ENCODE measurements around the gene ZNHIT2. TPM values are rescaled to one million over a fixed set of nuclear protein-coding genes. Genes with fewer than 3 reads are reported as not detected.

ZNHIT2 gene
- total and polyA plus RNA-seq, 10 of the 15 experiments (the other 5 are each of a cell fraction or from before 2014, with no cell fraction given): 0.24 to 20.4 (median 15.5) TPM; not detected in 1

DNA sequence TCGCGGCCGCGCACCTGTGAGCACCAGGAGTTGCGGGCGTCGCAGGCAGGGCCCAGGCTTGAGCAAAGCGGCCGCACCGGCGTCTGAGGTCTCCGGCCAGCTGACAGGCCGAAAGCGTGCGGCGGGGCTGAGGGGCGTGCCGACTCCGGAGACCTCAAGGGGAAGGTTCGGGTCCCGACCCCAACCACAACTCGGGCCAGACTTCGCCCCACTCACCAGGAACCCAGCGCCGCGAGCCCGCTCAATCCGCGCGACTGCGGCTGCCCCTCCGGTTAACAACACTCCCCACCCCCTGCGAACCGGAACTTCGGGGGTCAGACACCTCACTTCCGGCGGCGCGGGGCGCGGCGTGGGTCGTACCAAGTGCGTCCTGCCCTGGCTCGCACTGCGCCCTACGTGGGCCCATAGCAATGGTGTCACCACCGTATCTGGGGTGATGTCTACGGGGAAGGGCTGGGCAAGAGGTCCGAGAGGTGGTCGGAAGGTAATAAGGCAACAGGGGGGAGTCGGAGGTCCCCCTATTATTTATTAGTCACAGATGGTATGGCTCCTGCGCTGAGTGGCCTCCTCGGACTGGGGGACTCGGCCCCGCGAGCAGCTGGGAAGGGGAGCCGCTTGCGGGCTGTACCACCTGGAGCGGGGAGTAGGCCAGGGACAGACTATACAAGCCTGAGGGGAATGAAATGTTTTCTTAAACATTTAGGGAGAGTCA, 16.9 kb upstream of the ZNHIT2 start, which contains the start of gene SYVN1 (continued):
- no peak for TF ChIP-seq RAD51 (IDR thresholded peaks at IDR 0.05)
- peak; percentile 56 for TF ChIP-seq SMAD1 (IDR thresholded peaks at IDR 0.05; ENCODE audit: low read depth, partially characterized antibody)
- TF ChIP-seq MTA2 (IDR thresholded peaks at IDR 0.05; ENCODE audit: low read depth): peak; percentile 58; the same call in 1 of the 2 replicates
- TF ChIP-seq, protein P1, sequence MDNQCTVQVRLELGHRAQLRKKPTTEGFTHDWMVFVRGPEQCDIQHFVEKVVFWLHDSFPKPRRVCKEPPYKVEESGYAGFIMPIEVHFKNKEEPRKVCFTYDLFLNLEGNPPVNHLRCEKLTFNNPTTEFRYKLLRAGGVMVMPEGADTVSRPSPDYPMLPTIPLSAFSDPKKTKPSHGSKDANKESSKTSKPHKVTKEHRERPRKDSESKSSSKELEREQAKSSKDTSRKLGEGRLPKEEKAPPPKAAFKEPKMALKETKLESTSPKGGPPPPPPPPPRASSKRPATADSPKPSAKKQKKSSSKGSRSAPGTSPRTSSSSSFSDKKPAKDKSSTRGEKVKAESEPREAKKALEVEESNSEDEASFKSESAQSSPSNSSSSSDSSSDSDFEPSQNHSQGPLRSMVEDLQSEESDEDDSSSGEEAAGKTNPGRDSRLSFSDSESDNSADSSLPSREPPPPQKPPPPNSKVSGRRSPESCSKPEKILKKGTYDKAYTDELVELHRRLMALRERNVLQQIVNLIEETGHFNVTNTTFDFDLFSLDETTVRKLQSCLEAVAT (IDR thresholded peaks at IDR 0.05): peak; percentile 84
- no peak for TF ChIP-seq BRCA1 (IDR thresholded peaks at IDR 0.05; ENCODE audit: low read depth, low read length)
- TF ChIP-seq NR2C1 (IDR thresholded peaks at IDR 0.05): peak; percentile 85
- TF ChIP-seq MYC (IDR thresholded peaks at IDR 0.05; ENCODE audit: insufficient read depth, insufficient read length, insufficient replicate concordance, low read length, severe bottlenecking): no peak

DNA sequence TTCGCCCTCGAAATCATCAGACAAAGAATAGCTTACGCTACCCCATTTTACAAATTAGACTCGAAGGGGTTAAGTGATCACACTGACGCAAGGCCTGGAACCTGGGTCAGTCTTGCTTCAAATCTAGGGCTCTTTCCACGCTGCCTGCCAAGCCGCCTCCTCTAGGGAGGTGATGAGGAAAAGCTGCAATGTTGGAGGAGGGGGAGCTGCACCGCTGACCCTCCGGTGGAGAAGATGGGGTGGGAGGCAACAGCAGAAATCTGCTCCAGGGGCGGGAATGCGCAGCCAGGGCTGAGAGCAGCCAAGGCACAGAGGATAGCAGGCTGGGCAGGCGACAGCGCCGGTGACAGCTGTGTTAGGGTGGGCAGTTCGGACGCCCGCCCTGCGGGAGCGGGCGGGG, 16.2 kb upstream of the ZNHIT2 start:
- Histone ChIP-seq H3K27me3 (replicated peaks in 1 of 2; ENCODE audit: control insufficient read depth in 2 of 2, insufficient read depth in 2 of 2, low read length in 1 of 2) (no peaks in the 10 kb centered on the region), H3K79me2 (ENCODE audit: control insufficient read depth, insufficient read depth, low read length) (peaks cover 44% of the 10 kb centered on the region), H4K20me1 (ENCODE audit: control insufficient read depth, insufficient read depth) (0 out of 2 replicates have a peak, but pooled peaks cover 4% of the 10 kb centered on the region), H3K9me3 (replicated peaks; ENCODE audit: control insufficient read depth, insufficient read depth, low read length) (no peaks in the 10 kb centered on the region), H3K36me3 (ENCODE audit: control insufficient read depth in 2 of 2, insufficient read depth in 2 of 2, low read length in 1 of 2) (peaks cover 15 to 22% of the 10 kb centered on the region in 2 experiments), H3K4me1 (ENCODE audit: control insufficient read depth, insufficient read depth, low read length) (peaks cover 21% of the 10 kb centered on the region), H3K4me2 (ENCODE audit: control insufficient read depth, insufficient read depth) (peak overlapping the region; percentile 98), H2AFZ (ENCODE audit: control insufficient read depth, low read depth, low read length) (no peak overlapping the region), H3K27ac (ENCODE audit: control insufficient read depth, insufficient read depth) (peak overlapping the region; percentile 99), H3K4me3 (peak overlapping the region; percentile 99), H3K9ac (ENCODE audit: control insufficient read depth, insufficient read depth, low read length) (peak overlapping the region; percentile 96)
- DNase-seq (ENCODE audit: low read depth, low spot score): no peak
- no peak for ATAC-seq
- no TSS peak for BruUV-seq (replicated peaks)
- under 1% methylated on average over 20 of the region's 20 CpGs for WGBS (ENCODE audit: insufficient coverage, insufficient replicate concordance, low lambda C conversion rate, missing lambda C conversion rate)
- POLR2A ChIA-PET: interaction anchor here (0.9 to 3.1 kb wide), 6 partner anchors 9 to 354 kb away, joined by 3 to 16 read pairs (median 5); partner anchors contain the start of genes FAU, MRPL49 and TM7SF2
- CTCF ChIA-PET: interaction anchor here (3.6 to 6.7 kb wide), 2 partner anchors 13 to 22 kb away, joined by 29 to 40 read pairs; partner anchors contain the start of genes FAU, MRPL49 and TM7SF2
- in situ Hi-C loops (cut with MboI): no loop called here
- RAD21 ChIA-PET (ENCODE audit: unreplicated experiment): interaction anchor here (0.9 kb wide), 1 partner anchor 48 kb away, joined by 3 read pairs; the partner anchor contains the start of gene CAPN1
- SMC1A ChIA-PET (ENCODE audit: uncharacterized antibody, unreplicated experiment): interaction anchor here (2.4 kb wide), 1 partner anchor 10 kb away, joined by 8 read pairs; no protein-coding TSS in a partner anchor
- intact Hi-C loops (cut with micrococcal nuclease; ENCODE audit: unreplicated experiment): loop anchor here (5.0 to 10.0 kb wide), 2 partner anchors 49 to 121 kb away; partner anchors contain the start of gene CAPN1
- no peak for FAIRE-seq
- TF ChIP-seq, protein P2, sequence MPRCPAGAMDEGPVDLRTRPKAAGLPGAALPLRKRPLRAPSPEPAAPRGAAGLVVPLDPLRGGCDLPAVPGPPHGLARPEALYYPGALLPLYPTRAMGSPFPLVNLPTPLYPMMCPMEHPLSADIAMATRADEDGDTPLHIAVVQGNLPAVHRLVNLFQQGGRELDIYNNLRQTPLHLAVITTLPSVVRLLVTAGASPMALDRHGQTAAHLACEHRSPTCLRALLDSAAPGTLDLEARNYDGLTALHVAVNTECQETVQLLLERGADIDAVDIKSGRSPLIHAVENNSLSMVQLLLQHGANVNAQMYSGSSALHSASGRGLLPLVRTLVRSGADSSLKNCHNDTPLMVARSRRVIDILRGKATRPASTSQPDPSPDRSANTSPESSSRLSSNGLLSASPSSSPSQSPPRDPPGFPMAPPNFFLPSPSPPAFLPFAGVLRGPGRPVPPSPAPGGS (IDR thresholded peaks at IDR 0.05; ENCODE audit: borderline replicate concordance, insufficient read depth, low read depth, low read length, poor library complexity, severe bottlenecking): no peak
- TF ChIP-seq BACH1 (IDR thresholded peaks at IDR 0.05; ENCODE audit: borderline replicate concordance) (no peak), LARP7 (IDR thresholded peaks at IDR 0.05) (no peak), DPF2 (IDR thresholded peaks at IDR 0.05) (no peak), SUPT20H (IDR thresholded peaks at IDR 0.05; ENCODE audit: borderline replicate concordance, control insufficient read depth, low read depth, low read length) (no peak), RAD21 (IDR thresholded peaks at IDR 0.05; ENCODE audit: insufficient read depth, low read depth, low read length) (no peak), CHD1 (IDR thresholded peaks at IDR 0.05; ENCODE audit: low read depth, low read length) (no peak), MTA3 (IDR thresholded peaks at IDR 0.05; ENCODE audit: borderline replicate concordance, low read length) (no peak), KLF5 (IDR thresholded peaks at IDR 0.05; ENCODE audit: partially characterized antibody) (no peak), BRCA1 (IDR thresholded peaks at IDR 0.05; ENCODE audit: low read depth, low read length) (no peak), TARDBP (IDR thresholded peaks at IDR 0.05; ENCODE audit: borderline replicate concordance) (no peak), MXI1 (IDR thresholded peaks at IDR 0.05; ENCODE audit: low read depth, low read length) (no peak), RCOR1 (conservative IDR thresholded peaks at IDR 0.05; ENCODE audit: low read depth, low read length) (no peak), BCL11A (IDR thresholded peaks at IDR 0.05; ENCODE audit: low read depth, low read length) (no peak)

Measured in GM12878 (cell line).